Epithelial cell of alveolus of lung (primary cell): Measurements from ENCODE around the gene EIF4EBP2. TPM values are rescaled to one million over a fixed set of nuclear protein-coding genes. Genes with fewer than 3 reads are reported as not detected.

Source experiments
- total RNA-seq: library from RNA; depleted of rRNA; stranded (reverse); fragments of >200 nt; gene quantifications from 2 replicates; pipeline ENCODE4 v1.2.1, GENCODE V29; 2015

Gene EIF4EBP2, protein sequence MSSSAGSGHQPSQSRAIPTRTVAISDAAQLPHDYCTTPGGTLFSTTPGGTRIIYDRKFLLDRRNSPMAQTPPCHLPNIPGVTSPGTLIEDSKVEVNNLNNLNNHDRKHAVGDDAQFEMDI
- 19.9 and 52.8 TPM in 2 replicates for total RNA-seq

DNA sequence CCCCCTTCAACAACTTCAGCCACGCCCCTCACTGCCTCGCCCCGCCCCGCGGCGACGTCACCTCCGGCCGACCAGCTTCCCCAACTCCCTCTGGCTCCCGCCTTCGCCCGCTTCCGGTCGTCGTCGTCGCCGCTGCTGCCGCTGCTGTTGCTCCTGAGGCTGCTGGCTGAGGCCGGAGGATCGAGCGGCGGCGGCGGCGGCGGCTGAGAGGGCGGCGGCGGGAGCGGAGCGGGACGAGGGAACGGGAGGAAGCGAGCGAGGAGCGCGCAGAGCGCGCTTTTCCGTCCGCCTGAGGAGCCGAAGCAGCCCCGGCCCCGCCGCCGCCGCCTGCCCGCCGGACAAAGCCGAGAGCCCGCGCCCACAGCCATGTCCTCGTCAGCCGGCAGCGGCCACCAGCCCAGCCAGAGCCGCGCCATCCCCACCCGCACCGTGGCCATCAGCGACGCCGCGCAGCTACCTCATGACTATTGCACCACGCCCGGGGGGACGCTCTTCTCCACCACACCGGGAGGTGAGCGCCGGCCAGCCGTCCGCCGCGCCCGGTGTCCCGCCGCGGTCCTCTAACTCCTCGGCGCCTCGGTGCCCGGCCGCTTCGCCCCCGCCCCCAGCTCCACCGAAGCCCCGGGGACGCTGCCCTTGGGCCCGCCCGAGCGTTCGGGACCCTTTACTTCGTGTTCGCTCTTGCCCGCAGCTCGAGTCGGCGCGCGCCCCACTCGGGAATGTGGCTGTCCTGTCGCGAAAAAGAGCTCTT is at the start of gene EIF4EBP2:
Gene EIF4EBP2, plus strand, starts transcription at position 110 of the 751 bp plus-strand sequence. Its CDS starts 257 bp downstream, at position 367.

DNA sequence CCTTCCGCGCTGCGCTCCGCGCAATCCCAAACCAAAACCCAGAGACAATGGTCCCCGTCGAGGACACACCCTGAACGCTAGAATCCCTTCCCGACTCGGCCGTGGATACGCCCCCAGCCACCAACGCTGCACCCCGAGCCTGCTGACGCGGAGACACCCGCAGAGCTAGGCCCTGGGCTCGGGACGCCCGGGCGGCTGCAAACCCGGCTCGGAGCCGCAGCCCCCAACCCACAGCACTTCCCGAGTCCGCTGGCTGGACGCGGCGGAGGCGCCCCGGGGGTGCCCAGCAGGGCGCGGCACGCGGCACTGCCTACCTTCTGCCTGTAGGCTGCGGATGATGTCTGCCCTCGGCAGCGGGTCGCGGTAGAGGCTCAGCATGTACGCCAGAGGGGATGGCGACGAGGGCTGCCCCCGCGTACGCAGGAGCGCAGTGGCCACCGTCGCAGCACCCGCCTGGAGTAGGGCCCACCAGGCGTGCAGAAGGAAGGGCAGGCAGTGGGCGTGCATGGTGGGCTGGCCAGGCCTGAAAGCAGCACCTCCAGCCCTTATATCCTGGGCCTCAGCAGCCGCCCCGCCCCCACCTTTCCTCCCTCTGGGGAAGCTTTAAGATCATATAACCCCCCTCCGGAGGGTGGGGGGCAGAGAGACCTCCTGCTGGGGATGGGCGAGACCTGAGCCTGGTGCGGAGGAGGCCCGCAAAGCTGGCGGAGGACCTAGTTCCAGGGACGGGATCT is 37.4 kb downstream of the EIF4EBP2 start, which contains the start of gene NODAL:
Gene NODAL, minus strand, starts transcription at position 521 of the 734 bp plus-strand sequence. Its CDS starts 14 bp downstream, at position 507.

Other genes starting within 250 kb of the EIF4EBP2 start
- gene SAR1A, start 233.6 kb upstream of the EIF4EBP2 start, total RNA-seq, result 83.7 and 89.1 TPM in 2 replicates
- 122 and 169 TPM in 2 replicates for gene PPA1, start 170.7 kb upstream of the EIF4EBP2 start, total RNA-seq
- not detected in 2 replicates for gene NPFFR1, start 120.1 kb upstream of the EIF4EBP2 start, total RNA-seq
- 12.6 and 15.1 TPM in 2 replicates for gene LRRC20, start 21.5 kb upstream of the EIF4EBP2 start, total RNA-seq
- gene NODAL, start 37.5 kb downstream of the EIF4EBP2 start, total RNA-seq, result not detected in 2 replicates
- gene PALD1, start 74.6 kb downstream of the EIF4EBP2 start, total RNA-seq, result 2.3 and 2.5 TPM in 2 replicates
- gene PRF1, start 198.6 kb downstream of the EIF4EBP2 start, total RNA-seq, result not detected in 2 replicates